Activated T-cell treated with anti-CD3 and anti-CD28 coated beads for 24 hours (primary cell): ENCODE measurements around the gene IGFLR1.
"Not testable (repeated sequence)": the region's sequence is repeated elsewhere in the genome, so short reads cannot be mapped to it uniquely, and the experiment has no call there.

Source experiments
- DNase-seq: peaks from one replicate; pipeline ENCODE4 v3.0.0-alpha.2; 2020; ENCODE audit warnings: low read depth

IGFLR1 gene

GRCh38 chr19:35739275-35740107, 2.8 kb downstream of the IGFLR1 start:
- DNase-seq = no peak

GRCh38 chr19:35738887-35739229, 3.4 kb downstream of the IGFLR1 start:
- DNase-seq = no peak

- DNase-seq = no peak
These were observed 4.0 kb downstream of the IGFLR1 start for GRCh38 chr19:35738021-35738886.

- no peak for DNase-seq
These were observed 5.1 kb downstream of the IGFLR1 start for GRCh38 chr19:35736913-35737886.

GRCh38 chr19:35734889-35735288, 7.4 kb downstream of the IGFLR1 start:
- DNase-seq = no peak

- no peak for DNase-seq
These were observed 8.0 kb downstream of the IGFLR1 start for GRCh38 chr19:35734273-35734672.

- DNase-seq = no peak
These were observed 8.8 kb downstream of the IGFLR1 start for GRCh38 chr19:35733180-35734125.

GRCh38 chr19:35732540-35733179, 9.6 kb downstream of the IGFLR1 start:
- no peak for DNase-seq

GRCh38 chr19:35731779-35732405, 10.4 kb downstream of the IGFLR1 start:
- DNase-seq = no peak

GRCh38 chr19:35731353-35731752, 10.9 kb downstream of the IGFLR1 start:
- no peak for DNase-seq

GRCh38 chr19:35730326-35730725, 11.9 kb downstream of the IGFLR1 start:
- no peak for DNase-seq

GRCh38 chr19:35729763-35730162, 12.5 kb downstream of the IGFLR1 start:
- no peak for DNase-seq

GRCh38 chr19:35729021-35729420, 13.2 kb downstream of the IGFLR1 start:
- no peak for DNase-seq

GRCh38 chr19:35727956-35728706, 14.1 kb downstream of the IGFLR1 start:
- DNase-seq = no peak

- DNase-seq = no peak
These were observed 14.9 kb downstream of the IGFLR1 start for GRCh38 chr19:35727053-35727955.

- no peak for DNase-seq
These were observed 16.9 kb downstream of the IGFLR1 start for GRCh38 chr19:35725216-35725861.

GRCh38 chr19:35724560-35724959, 17.7 kb downstream of the IGFLR1 start:
- no peak for DNase-seq

GRCh38 chr19:35724132-35724531, 18.1 kb downstream of the IGFLR1 start:
- not testable (repeated sequence) for DNase-seq
